ENCODE results near the gene SEPTIN3. TPM values are rescaled to one million over a fixed set of nuclear protein-coding genes. Genes with fewer than 3 reads are reported as not detected.
A peak's percentile ranks its signal among the peaks of the same experiment; 100 is the strongest.

Gene SEPTIN3
- total and polyA plus RNA-seq, 9 of the 15 experiments (the other 6 are each of a cell fraction or from before 2014, with no cell fraction given): 0.06 TPM; not detected in 8

DNA sequence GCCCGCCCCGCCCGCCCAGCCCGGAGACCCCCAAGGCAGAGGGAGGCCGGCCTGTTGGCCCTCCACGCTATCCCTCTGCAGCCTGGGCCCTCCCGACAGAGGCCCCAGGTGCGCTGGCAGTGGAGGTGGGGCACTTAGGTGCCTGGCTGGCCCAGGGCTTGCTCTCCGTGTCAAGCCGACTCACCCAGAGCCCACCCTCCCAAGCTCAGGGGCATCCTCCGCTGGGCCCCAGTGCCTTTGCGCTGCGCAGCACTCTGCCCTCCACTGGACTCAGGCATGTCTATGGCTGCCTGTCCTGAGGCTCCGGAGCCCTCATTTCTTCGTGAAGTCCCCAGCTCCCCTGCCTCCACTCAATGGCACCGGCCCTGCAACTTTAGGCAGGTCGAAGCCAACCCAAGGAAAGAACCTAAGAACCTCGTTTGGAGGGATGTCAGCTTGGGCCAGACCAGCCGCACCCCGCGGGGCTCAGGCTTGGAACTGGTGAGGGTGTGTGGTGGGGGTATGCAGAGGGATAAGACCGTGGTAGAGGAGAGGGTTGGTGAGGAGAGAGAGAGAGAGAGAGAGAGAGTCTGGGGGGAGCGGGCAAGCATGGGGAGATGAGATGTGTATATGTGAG lies 11.2 kb upstream of the SEPTIN3 start:
- intact Hi-C loops (cut with micrococcal nuclease): no loop called here
- no peak overlapping the region for H3K4me3 ChIP-seq
- H4K20me1 ChIP-seq (replicated peaks; ENCODE audit: control insufficient read depth, insufficient read depth, low read length): no peaks in the 10 kb centered on the region
- no peak overlapping the region for H3K27ac ChIP-seq (ENCODE audit: extremely low read depth, low read depth, low read length)
- peak overlapping the region; percentile 74 for H2AFZ ChIP-seq (ENCODE audit: low read depth, low read length)
- in situ Hi-C loops (cut with MboI): loop anchor here (25.0 kb wide), 1 partner anchor 479 kb away; the partner anchor contains the start of gene NFAM1
- ATAC-seq (peak; percentile 55), FAIRE-seq (no peak), DNase-seq (ENCODE audit: extremely low read depth in 1 of 4, low spot score in 3 of 4) (no peak)
- peak overlapping the region; percentile 27; the same call in 1 of the 2 replicates for H3K4me2 ChIP-seq (ENCODE audit: insufficient read depth, low read length)
- CTCF ChIA-PET (ENCODE audit: low intra/inter-chr PET ratio): no interaction called here
- no TSS peak for BruUV-seq (replicated peaks)
- H3K4me1 ChIP-seq (replicated peaks in 1 of 2; ENCODE audit: control insufficient read depth in 2 of 2, insufficient read depth in 2 of 2, low read length in 2 of 2): peaks cover 11 to 29% of the 10 kb centered on the region in 2 experiments
- no peaks in the 10 kb centered on the region for H3K27me3 ChIP-seq (ENCODE audit: control insufficient read depth in 2 of 2, insufficient read depth in 2 of 2, low read length in 2 of 2)
- no peaks in the 10 kb centered on the region for H3K36me3 ChIP-seq (ENCODE audit: control insufficient read depth, insufficient read depth, low read length)
- 70% methylated on average over 6 of the region's 23 CpGs for WGBS (ENCODE audit: insufficient coverage, low coverage, missing lambda C conversion rate)
- no peaks in the 10 kb centered on the region for H3K9me3 ChIP-seq (replicated peaks; ENCODE audit: control insufficient read depth, insufficient read depth, low read depth, low read length)
- POLR2A ChIA-PET: no interaction called here
- H3K79me2 ChIP-seq (ENCODE audit: control insufficient read depth, insufficient read depth, low read length): no peaks in the 10 kb centered on the region
- no peaks in the 10 kb centered on the region for H3K9me1 ChIP-seq (ENCODE audit: control insufficient read depth, insufficient read depth, low read length)
- H3K9ac ChIP-seq (ENCODE audit: insufficient read depth in 1 of 2, low read depth in 2 of 2, low read length in 2 of 2): peak overlapping the region in 1 of 2 experiments; percentile 87; a peak in 2 of 4 replicates
- TF ChIP-seq SETDB1 (IDR thresholded peaks at IDR 0.05; ENCODE audit: low read length) (no peak), RBFOX2 (IDR thresholded peaks at IDR 0.05; ENCODE audit: low read depth, low read length) (0 out of 2 replicates have a peak, but pooled peaks have one; percentile 2), EGR1 (conservative IDR thresholded peaks at IDR 0.05) (no peak), TAF9B (IDR thresholded peaks at IDR 0.05; ENCODE audit: partially characterized antibody) (no peak), HDAC1 (IDR thresholded peaks at IDR 0.05) (no peak), ATF6 (CRISPR knock-in tag; IDR thresholded peaks at IDR 0.05) (no peak), ZNF586 (CRISPR knock-in tag; conservative IDR thresholded peaks at IDR 0.05) (no peak), ARID2 (IDR thresholded peaks at IDR 0.05) (no peak), ESRRA (IDR thresholded peaks at IDR 0.05; ENCODE audit: borderline replicate concordance, low read depth) (no peak), SIN3B (IDR thresholded peaks at IDR 0.05; ENCODE audit: low read depth) (no peak), ARID1B (IDR thresholded peaks at IDR 0.05) (no peak), PHF21A (IDR thresholded peaks at IDR 0.05; ENCODE audit: borderline replicate concordance, low read depth) (no peak)
